ENCODE data around the gene ZNF614. TPM values are rescaled to one million over a fixed set of nuclear protein-coding genes. Genes with fewer than 3 reads are reported as not detected.
"Not testable (repeated sequence)": the region's sequence is repeated elsewhere in the genome, so short reads cannot be mapped to it uniquely, and the experiment has no call there.

ZNF614 gene
- 7.4 TPM for total RNA-seq
- long read RNA-seq, full-length matches to known transcripts: 5 of 6 reads
- long read RNA-seq, partial matches to known transcripts: 0 of 6 reads
- long read RNA-seq, other reads (novel, unspliced or antisense): 1 of 6 reads

DNA sequence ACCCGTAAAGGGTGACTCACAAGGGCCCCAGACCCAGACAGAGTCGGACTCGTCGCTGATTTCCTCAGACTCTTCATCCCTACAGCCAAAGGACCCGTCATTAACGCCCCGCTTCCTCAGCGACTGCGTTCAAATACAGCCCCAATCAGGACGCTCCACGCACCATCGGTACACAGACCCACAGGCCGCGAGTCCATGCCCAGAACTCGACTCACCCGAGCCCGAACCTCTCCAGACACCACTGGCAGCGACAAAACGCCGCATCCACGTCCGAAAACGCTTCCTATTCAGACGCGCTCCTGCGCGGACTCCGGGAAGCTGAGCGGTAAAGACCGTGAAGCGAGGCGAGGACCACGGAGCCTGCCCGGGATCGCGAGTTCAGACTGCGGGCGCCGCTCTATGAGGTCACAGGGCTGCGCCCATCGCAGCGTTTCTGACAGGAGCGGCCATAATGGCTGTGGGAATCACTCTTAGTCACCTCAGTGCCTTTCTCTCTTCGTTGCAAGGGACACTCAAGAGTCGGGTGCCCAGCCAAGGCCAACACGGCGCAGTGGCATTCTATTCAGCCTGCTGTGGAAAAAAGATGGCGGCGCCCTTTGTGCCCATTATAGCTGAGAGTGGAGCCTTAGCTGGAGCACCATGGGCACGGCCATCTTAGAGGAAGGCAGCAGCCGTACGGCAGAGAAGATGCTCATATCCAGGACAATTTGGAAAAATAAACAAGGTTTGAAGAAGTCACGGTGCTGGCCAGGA is at the start of gene ZNF614:
Gene ZNF614, minus strand, starts transcription at position 353 of the 753 bp plus-strand sequence. CDS start 2,634 bp downstream, outside the sequence.
- DNase-seq (ENCODE audit: low spot score): peak; percentile 96

DNA sequence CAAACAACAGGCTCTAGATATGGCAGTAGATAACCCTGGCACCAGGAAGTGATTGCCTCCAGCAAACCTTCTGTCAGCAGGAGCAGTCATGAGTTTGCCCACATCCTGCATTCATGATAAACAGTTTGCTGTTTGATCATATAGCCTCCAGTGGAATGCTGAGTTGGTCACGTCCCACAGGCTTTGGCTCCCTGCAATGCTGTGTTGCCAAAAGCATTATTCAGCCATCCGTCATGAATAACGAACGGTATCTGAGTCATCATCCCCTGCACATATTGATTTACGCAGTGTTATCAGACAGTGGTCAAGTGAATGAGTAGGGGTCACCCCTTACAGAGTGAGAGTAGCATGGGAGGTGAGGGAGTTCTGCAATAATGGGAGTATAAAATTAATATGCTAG is 42.3 kb upstream of the ZNF614 start:
- DNase-seq (ENCODE audit: low spot score): no peak

DNA sequence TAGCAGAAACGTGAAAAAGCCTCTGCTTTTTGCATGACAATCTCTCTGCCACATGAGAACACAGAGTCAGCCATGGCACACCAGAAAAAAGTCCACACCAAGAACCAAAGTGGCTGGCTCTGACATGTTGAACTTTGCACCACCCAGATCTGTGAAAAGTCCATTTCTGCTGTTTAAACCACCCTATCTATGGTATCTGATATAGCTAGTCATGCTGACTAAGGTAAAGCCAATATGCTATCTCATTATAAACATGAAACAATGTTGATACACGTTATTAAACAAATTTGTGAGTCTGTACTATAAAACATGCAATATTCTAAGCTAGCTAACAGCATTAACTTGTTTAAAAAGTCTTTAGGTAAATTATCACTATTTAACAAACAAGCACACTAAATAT is 41.5 kb upstream of the ZNF614 start:
- DNase-seq (ENCODE audit: low spot score): no peak

DNA sequence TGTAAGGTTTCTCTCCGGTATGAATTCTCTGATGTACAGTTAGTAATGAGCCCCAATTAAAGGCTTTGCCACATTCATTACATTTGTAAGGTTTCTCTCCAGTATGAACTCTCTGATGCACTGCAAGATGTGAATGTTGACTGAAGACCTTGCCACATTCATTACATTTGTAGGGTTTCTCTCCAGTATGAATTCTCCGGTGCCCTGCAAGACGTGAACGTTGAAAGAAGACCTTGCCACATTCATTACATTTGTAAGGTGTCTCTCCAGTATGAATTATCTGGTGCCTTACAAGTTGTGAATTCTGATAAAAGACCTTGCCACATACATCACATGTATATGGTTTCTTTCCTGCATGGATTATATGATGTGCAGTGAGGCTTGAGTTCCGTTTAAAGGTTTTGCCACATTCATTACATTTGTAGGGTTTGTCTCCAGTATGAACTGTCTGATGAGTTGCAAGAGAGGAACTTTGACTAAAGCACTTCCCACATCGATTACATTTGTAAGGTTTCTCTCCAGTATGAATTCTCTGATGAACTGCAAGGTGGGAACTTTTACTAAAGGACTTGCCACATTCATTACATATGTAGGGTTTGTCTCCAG is 38.2 kb upstream of the ZNF614 start:
- DNase-seq (ENCODE audit: low spot score): no peak

DNA sequence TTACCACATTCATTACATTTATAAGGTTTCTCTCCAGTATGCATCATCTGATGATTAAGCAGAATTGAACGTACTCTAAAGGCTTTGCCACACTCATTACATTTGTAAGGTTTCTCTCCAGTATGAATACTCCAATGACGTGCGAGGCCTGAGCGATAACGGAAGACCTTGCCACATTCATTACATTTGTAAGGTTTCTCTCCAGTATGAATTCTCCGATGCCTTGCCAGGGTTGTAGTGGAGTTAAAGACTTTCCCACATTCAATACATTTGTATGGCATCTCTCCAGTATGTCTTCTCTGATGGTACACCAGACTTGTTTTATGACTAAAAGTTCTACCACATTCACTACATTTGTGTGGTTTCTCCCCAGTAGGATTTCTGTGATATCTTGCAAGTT is 37.2 kb upstream of the ZNF614 start:
- no peak for DNase-seq (ENCODE audit: low spot score)

DNA sequence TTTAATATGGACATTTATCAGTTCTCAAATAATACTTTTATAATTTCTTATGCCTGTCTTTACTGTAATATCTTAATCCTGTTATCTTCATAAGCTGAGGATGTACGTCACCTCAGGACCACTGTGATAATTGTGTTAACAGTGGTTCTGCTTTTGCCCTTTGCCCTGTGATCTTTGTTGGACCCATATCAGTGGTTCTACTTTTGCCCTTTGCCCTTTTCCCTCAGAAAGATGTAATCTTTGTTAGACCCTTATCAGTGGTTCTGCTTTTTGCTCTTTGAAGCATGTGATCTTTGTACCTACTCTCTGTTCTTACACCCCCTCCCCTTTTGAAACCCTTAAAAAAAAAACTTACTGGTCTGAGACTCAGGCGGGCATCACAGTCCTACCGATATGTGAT is 28.3 kb upstream of the ZNF614 start:
- DNase-seq (ENCODE audit: low spot score): not testable (repeated sequence)

DNA sequence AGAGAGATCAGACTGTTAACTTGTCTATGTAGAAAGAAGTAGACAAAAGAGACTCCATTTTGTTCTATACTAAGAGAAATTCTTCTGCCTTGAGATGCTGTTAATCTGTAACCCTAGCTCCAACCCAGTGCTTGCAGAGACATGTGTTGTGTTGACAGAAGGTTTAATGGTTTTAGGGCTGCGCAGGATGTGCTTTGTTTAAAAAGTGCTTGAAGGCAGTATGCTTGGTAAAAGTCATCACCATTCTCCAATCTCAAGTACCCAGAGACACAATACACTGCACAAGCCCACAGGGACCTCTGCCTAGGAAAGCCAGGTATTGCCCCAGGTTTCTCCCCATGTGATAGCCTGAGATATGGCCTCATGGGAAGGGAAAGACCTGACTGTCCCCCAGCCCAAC is 23.6 kb upstream of the ZNF614 start:
- DNase-seq (ENCODE audit: low spot score): not testable (repeated sequence)

DNA sequence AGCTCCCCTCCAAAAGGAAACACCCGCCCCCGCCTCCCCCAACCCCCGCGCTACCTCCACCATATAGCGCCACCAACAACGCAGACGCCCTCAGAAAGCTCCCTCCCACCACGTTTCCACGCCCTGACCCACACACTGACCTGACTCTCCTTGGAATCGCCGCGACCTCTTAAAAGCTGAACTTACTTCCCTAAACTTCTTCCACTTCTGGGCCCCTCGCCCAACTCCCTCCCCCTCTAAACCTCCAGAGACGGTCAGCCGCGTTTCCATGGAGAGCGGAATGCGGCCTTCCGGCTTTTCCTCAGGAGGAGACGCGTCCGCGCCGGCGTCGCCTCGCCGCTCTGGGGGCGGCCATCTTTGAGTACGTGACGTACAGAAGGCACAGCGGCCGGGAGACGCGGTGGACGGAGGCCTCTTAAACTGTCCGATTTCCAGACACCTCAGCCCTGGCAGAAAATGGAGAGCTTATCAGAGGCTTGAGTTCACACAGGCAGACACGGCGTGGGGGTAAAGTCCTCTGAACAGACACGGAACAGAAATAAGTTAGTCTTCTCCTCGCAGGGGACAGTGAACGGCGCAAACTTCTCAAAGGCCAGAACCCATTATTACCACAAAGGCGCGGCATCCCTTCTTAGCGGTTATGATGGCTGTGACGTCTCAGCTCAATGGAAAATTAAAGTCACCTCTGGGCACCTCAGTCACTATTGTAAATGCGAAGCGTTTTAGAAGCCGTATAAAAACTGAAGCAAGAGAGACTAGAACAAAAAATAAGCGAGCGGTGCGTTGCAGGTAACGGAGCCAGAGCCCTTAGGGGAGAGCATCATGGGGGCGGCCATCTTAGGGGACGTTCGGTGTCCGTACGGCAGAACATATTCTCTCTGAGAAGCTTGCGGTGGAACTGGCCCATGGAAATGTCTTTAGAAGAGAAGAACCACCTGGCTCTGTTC is 20.6 kb upstream of the ZNF614 start, which contains the start of gene ZNF432:
Gene ZNF432, minus strand, starts transcription at position 284 of the 947 bp plus-strand sequence. CDS start 1,970 bp downstream, outside the sequence.
- DNase-seq (ENCODE audit: low spot score): peak; percentile 99

DNA sequence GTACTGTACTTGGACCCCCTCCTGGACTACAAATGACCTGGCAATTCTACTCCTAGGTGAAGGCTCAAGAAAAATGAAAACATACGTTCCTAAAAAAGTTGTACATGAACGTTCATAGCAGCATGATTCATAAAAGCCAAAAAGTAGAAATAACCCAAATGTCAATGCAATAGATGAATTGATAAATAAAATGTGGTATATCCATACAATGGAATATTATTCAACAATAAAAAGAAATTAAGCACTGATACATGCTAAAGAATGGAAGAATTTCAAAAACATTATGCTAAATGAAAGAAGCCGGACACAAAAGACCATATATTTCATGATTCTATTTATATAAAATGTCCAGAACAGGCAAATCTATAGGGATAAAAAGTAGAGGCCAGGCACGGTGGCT is 11.0 kb upstream of the ZNF614 start:
- no peak for DNase-seq (ENCODE audit: low spot score)

DNA sequence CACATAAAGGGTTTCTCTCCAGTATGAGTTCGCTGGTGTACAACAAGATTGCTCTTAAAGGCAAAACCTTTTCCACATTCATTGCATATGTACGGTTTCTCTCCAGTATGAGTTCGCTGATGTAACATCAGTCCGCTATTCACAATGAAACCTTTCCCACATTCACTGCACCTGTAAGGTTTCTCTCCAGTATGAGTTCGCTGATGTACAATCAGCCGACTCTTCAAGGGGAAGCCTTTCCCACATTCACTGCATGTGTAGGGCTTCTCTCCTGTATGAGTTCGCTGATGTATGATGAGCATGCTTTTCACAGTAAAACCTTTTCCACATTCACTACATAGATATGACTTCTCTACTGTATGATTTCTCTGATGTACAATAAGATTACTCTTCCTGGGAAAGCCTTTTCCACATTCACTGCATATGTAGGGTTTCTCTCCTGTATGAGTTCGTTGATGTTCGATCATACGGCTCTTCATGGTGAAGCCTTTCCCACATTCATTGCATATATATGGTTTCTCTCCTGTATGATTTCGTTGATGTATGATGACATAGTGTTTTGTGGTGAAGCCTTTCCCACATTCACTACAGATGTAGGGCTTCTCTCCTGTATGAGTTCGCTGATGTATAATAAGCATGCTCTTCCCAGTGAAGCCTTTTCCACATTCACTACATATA is 6.0 kb upstream of the ZNF614 start:
- DNase-seq (ENCODE audit: low spot score): no peak

DNA sequence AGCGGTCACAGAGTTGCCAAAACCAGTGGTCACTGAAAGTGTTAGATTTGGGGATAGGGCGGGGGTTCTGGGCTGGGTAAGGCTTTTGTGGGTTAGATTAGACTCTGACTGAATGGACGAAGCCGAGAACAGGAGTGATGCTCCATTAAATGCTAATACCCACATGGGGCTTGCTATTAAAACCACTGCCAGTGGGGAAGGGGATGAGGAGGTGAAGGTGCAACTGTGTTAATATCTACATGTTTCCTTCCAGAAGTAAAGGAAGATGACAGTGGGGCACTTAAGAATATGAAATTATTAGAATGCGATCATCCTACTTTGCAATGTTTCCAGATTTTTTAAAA is 573 bp upstream of the ZNF614 start:
- no peak for DNase-seq (ENCODE audit: low spot score)

DNA sequence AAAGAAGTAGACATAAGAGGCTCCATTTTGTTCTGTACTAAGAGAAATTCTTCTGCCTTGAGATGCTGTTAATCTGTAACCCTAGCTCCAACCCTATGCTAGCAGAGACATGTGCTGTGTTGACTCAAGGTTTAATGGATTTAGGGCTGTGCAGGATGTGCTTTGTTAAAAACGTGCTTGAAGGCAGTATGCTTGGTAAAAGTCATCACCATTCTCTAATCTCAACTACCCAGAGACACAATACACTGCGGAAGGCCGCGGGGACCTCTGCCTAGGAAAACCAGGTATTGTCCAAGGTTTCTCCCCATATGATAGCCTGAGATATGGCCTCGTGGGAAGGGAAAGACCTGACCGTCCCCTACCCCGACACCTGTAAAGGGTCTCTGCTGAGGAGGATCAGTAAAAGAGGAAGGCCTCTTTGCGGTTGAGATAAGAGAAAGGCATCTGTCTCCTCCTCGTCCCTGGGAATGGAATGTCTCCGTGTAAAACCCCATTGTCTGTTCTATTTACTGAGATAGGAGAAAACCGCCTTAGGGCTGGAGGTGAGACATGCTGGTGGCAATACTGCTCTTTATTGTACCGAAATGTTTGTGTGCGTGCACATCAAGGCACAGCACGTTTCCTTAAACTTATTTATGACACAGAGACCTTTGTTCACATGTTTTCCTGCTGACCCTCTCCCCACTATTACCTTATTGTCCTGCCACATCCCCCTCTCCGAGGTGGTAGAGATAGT is 1.8 kb downstream of the ZNF614 start:
- DNase-seq (ENCODE audit: low spot score): not testable (repeated sequence)

DNA sequence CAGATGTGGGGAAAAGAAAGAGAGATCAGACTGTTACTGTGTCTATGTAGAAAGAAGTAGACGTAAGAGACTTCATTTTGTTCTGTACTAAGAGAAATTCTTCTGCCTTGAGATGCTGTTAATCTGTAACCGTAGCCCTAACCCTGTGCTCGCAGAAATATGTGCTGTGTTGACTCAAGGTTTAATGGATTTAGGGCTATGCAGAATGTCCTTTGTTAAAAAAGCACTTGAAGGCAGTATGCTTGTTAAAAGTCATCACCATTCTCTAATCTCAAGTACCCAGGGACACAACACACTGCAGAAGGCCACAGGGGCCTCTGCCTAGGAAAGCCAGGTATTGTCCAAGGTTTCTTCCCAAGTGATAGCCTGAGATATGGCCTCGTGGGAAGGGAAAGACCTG is 3.7 kb downstream of the ZNF614 start:
- DNase-seq (ENCODE audit: low spot score): not testable (repeated sequence)

DNA sequence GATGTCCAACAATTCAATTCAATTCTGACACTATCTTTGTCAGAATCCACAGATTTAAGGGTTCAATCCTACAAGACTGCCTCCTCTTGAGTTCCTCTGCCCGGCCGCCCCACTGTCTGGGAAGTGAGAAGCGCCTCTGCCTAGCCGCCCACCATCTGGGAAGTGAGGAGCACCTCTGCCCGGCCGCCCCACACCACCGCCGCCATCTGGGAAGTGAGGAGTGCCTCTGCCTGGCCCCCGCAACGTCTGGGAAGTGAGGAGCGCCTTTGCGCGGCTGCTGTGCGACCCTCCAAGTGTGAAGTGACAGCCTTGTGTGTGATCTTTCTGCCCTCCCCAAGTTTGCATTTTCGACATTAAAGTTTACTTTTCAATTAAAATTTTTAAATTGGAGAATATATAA is 6.0 kb downstream of the ZNF614 start:
- no peak for DNase-seq (ENCODE audit: low spot score)

DNA sequence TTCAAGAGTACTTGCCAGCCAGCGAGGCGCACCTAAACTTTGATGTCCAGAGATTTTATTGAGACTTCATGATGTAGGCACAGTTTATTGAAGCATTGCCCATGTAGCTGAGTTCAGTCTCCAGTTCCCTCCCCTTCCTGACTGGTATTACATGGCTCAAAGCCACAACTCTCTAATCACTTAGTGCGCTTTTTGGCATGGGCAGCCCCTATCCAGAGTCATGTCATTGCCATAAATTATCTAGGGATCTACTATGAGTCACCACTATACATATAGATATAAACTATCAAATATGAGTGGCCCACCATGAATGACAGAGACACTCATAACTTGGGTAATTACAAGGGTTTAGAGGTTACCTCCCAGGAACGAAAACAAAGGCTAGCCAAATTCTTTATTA is 7.7 kb downstream of the ZNF614 start:
- no peak for DNase-seq (ENCODE audit: low spot score)

DNA sequence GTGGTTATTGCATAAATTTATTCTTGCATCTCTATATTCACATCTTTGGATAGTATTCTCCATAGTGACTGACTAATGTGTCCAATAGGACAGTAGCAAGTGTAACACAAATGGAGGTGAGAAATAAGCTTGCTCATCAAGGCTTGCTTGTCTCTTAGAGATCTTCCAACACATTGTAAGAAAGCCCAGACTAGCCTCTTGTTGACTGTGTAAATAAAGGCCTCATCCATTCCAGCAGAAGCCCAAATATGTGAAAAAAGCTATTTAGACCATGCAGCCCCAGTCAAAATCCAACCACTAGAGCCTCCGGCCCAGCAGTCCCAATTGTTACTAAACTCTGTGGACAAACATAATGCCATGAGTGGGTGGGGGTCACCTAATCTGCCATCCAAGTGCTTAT is 17.5 kb downstream of the ZNF614 start:
- no peak for DNase-seq (ENCODE audit: low spot score)

DNA sequence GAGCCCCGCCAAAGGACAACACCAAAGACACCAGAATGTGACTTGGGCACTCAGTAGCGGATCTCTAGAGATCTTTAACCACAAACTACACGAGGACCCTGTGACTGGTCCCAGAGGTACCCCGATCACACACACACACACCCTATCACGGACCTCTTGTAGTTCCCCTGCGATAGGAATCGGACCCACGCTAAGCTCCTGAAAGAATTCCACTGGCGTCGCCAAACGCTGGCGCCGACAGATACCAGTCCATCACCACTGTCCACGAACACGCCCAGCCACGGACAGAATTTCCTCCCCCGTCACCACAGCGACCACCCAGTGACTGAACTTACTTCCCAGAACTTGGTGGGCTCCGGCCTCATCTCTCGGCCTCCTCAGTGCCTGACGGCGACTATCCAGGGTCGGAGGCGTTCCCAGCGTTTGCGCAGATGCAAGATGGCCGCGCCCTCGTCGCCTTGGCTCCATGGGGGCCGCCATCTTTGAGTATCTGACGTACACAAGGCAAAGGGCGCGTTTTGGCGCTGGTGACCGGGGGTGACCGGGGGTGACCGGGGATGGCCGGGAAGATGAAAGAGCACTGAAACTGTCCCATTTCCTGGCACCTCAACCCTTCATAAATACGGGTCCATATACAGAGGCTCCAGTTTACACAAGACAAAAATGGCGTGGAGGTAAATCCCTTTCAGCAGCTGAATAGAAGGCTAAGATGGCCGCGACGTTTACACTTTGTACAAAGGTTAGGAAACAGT is 20.2 kb downstream of the ZNF614 start, which contains the start of gene ZNF615:
Gene ZNF615, minus strand, starts transcription at position 406 of the 752 bp plus-strand sequence. CDS start 4,500 bp downstream, outside the sequence.
- peak; percentile 97 for DNase-seq (ENCODE audit: low spot score)

DNA sequence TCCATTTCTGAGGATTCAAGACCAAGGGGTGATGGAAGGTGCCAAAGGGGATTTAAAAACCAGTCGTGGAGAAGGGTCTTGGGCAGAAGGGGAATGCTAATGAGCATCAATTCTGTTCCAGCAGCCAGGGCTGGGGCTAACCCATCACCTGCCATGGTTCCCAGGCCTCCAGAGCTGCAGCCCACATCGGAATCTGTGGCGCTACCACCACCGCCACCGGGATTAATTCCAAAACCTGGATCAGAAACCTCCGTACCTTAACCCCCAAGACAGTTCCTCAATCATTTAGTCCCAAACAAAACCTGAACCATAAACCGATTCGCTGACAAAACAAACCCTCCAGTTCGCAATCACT is 20.8 kb downstream of the ZNF614 start:
- no peak for DNase-seq (ENCODE audit: low spot score)

DNA sequence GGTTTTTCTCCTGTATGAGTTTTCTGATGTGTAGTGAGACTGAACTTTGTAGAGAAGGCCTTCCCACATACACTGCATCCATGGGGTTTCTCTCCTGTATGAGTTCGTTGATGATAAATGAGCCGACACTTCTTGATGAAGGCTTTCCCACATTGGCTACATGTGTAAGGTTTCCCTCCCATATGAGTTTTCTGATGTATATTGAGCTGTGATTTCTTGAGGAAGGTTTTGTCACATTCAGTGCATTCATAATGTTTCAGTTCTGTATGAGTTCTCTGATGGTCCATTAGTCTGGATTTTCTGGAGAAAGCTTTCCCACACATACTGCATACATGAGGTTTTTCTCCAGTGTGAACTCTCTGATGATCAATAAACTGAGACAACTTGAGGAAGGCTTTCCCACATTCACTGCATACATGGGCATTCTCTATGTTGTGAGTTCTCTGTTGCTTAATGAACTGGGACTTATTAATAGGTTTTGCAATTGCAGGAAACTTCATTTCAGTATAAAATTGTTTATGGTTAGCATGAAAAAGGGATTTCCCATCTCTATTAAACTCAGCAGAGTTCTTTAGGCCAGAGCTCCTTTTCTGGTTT is 34.0 kb downstream of the ZNF614 start:
- DNase-seq (ENCODE audit: low spot score): no peak
